ENCODE results near the gene TRAPPC14. TPM values are rescaled to one million over a fixed set of nuclear protein-coding genes. Genes with fewer than 3 reads are reported as not detected.

TRAPPC14 gene
- total RNA-seq, 2 donors from 2014 or later: 5.1 to 8.3 TPM

DNA sequence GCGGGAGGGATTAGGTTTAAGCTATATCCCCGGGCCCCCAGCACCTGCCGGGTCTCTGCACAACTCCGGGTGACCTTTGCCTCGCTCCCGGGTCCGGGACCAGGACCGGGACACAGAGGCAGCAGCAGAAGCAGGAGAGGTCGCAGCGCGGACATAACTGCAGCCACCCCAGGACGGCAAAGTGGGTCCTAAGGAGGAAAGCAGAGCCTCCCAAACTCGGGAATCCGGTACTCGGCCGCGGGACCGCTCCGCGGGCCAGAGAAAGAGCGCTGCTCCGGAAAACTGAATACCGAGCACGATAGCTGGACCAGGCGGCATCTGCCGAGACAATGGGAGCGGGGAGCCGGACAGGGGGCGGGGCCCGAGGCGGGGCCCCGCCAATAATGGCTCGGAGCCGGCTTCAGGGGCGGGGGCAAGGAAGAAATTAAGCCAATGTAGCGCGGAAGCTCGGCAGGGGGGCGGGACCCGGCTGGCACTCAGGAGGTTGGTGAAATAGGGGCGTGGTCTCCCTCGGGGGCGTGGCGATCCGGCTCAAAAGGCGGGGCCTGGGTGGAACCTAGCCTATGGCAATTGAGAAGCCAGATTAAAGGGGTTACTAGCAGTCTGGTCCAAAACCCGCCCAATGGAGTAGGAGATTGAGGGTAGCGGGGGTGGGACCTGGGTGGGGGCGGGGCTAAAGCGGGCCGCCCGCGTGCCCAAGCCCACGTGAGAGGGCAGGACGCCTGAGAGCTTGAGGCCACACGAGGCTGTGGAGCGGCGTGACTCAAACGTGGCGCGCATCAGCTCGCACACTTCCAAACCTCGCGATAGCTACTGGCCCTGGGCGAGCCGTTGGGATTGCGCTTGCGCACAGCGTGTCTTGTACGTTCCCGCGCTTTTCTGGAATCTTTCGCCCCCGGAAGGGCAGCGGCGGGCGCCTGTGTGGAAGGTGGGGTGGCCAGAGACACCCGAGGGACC lies 18.8 kb upstream of the TRAPPC14 start, which contains the start of the genes GPC2 and STAG3:
Gene GPC2, minus strand, starts transcription at position 337 of the 957 bp plus-strand sequence. Its CDS starts 182 bp downstream, at position 155.
Gene STAG3, plus strand, starts transcription at position 874 of the 957 bp plus-strand sequence. CDS start 2,639 bp downstream, outside the sequence.
- Histone ChIP-seq H3K4me3 (peak within 1 kb of the TSS; percentile 38 to 48), H3K4me1 (peaks cover 0 to 13% of the 10 kb centered on the region in 2 donors), H3K27ac (peak within 1 kb of the TSS in 1 of 2 donors; percentile 18), H3K27me3 (no peaks in the 10 kb centered on the region), H3K36me3 (no peaks in the 10 kb centered on the region), H3K9me3 (no peaks in the 10 kb centered on the region)
- peak; percentile 94 for DNase-seq (ENCODE audit: low spot score)
- no peak for TF ChIP-seq CTCF (IDR thresholded peaks at IDR 0.05)

- DNase-seq (ENCODE audit: low spot score): no peak
- no peak for TF ChIP-seq CTCF (IDR thresholded peaks at IDR 0.05)
- peak overlapping the region in 1 of 2 donors; percentile 18 for H3K27ac ChIP-seq
- peaks cover 4 to 9% of the 10 kb centered on the region in 2 donors for H3K27me3 ChIP-seq
- H3K4me1 ChIP-seq: peaks cover 0 to 18% of the 10 kb centered on the region in 2 donors
- H3K4me3 ChIP-seq: peak overlapping the region; percentile 38 to 48
- H3K9me3 ChIP-seq: no peaks in the 10 kb centered on the region
- no peaks in the 10 kb centered on the region for H3K36me3 ChIP-seq
Observed at GRCh38 chr7:100176096-100177044, 17.8 kb upstream of the TRAPPC14 start.

- DNase-seq (ENCODE audit: low spot score): no peak
- no peak for TF ChIP-seq CTCF (IDR thresholded peaks at IDR 0.05)
- H3K4me1 ChIP-seq: peaks cover 0 to 24% of the 10 kb centered on the region in 2 donors
- no peak overlapping the region for H3K4me3 ChIP-seq
- H3K27ac ChIP-seq: no peak overlapping the region
- no peaks in the 10 kb centered on the region for H3K9me3 ChIP-seq
- H3K27me3 ChIP-seq: peaks cover 4 to 9% of the 10 kb centered on the region in 2 donors
- no peaks in the 10 kb centered on the region for H3K36me3 ChIP-seq
Observed at GRCh38 chr7:100175296-100175935, 16.9 kb upstream of the TRAPPC14 start.

- no peak for TF ChIP-seq CTCF (IDR thresholded peaks at IDR 0.05)
- no peak overlapping the region for H3K4me3 ChIP-seq
- peaks cover 4 to 9% of the 10 kb centered on the region in 2 donors for H3K27me3 ChIP-seq
- no peaks in the 10 kb centered on the region for H3K36me3 ChIP-seq
- DNase-seq (ENCODE audit: low spot score): no peak
- peaks cover 0 to 24% of the 10 kb centered on the region in 2 donors for H3K4me1 ChIP-seq
- no peaks in the 10 kb centered on the region for H3K9me3 ChIP-seq
- no peak overlapping the region for H3K27ac ChIP-seq
Observed at GRCh38 chr7:100174582-100174981, 16.1 kb upstream of the TRAPPC14 start.
